ENCODE data around the gene PCDHGA6.
"Not testable (repeated sequence)": the region's sequence is repeated elsewhere in the genome, so short reads cannot be mapped to it uniquely, and the experiment has no call there.

PCDHGA6 gene

GRCh38 chr5:141373673-141374317 lies at the start of gene PCDHGA6:
Gene PCDHGA6 (plus strand): TSS chr5:141373891. CDS start chr5:141374084, 193 bp downstream.
- no peak for DNase-seq

- peak; percentile 66 for DNase-seq
Observed at GRCh38 chr5:141326088-141326854, 47.4 kb upstream of the PCDHGA6 start.

GRCh38 chr5:141328231-141328630 lies 45.5 kb upstream of the PCDHGA6 start:
- DNase-seq: no peak

GRCh38 chr5:141330299-141331080 lies 43.2 kb upstream of the PCDHGA6 start, which contains the start of gene PCDHGA1:
Gene PCDHGA1 (plus strand): TSS chr5:141330514.
- DNase-seq: no peak

- DNase-seq: not testable (repeated sequence)
Observed at GRCh38 chr5:141332571-141332970, 41.1 kb upstream of the PCDHGA6 start.

GRCh38 chr5:141338538-141339306 lies 35.0 kb upstream of the PCDHGA6 start, which contains the start of gene PCDHGA2:
Gene PCDHGA2 (plus strand): TSS chr5:141338760.
- DNase-seq: no peak

GRCh38 chr5:141340781-141341354 lies 32.8 kb upstream of the PCDHGA6 start:
- not testable (repeated sequence) for DNase-seq

- no peak for DNase-seq
Observed at GRCh38 chr5:141342773-141343172, 30.9 kb upstream of the PCDHGA6 start.

GRCh38 chr5:141343242-141343952 lies 30.3 kb upstream of the PCDHGA6 start, which contains the start of gene PCDHGA3:
Gene PCDHGA3 (plus strand): TSS chr5:141343829. CDS start chr5:141344034, 205 bp downstream.
- DNase-seq: no peak

- no peak for DNase-seq
Observed at GRCh38 chr5:141343953-141344463, 29.7 kb upstream of the PCDHGA6 start.

- no peak for DNase-seq
Observed at GRCh38 chr5:141345327-141345726, 28.4 kb upstream of the PCDHGA6 start.

GRCh38 chr5:141346017-141346416 lies 27.7 kb upstream of the PCDHGA6 start:
- not testable (repeated sequence) for DNase-seq

GRCh38 chr5:141349917-141350619 lies 23.6 kb upstream of the PCDHGA6 start, which contains the start of gene PCDHGB1:
Gene PCDHGB1 (plus strand): TSS chr5:141350099. CDS start chr5:141350261, 162 bp downstream.
- no peak for DNase-seq

GRCh38 chr5:141351591-141351990 lies 22.1 kb upstream of the PCDHGA6 start:
- no peak for DNase-seq

GRCh38 chr5:141354900-141355469 lies 18.7 kb upstream of the PCDHGA6 start, which contains the start of gene PCDHGA4:
Gene PCDHGA4 (plus strand): TSS chr5:141355021. CDS start chr5:141355108, 87 bp downstream.
- no peak for DNase-seq

- DNase-seq: no peak
Observed at GRCh38 chr5:141355641-141356040, 18.1 kb upstream of the PCDHGA6 start.

- DNase-seq: no peak
Observed at GRCh38 chr5:141356133-141356532, 17.6 kb upstream of the PCDHGA6 start.

GRCh38 chr5:141356950-141357349 lies 16.7 kb upstream of the PCDHGA6 start:
- no peak for DNase-seq

GRCh38 chr5:141359790-141360426 lies 13.8 kb upstream of the PCDHGA6 start, which contains the start of gene PCDHGB2:
Gene PCDHGB2 (plus strand): TSS chr5:141359994. CDS start chr5:141360136, 142 bp downstream.
- no peak for DNase-seq
